Liver (tissue), 9 donors: ENCODE results near the gene KRT77. TPM values are rescaled to one million over a fixed set of nuclear protein-coding genes. Genes with fewer than 3 reads are reported as not detected.
"Not testable (repeated sequence)": the region's sequence is repeated elsewhere in the genome, so short reads cannot be mapped to it uniquely, and the experiment has no call there.

ENCODE experiments used
- DNase-seq: peaks from one replicate; pipeline ENCODE4 v3.0.0-alpha.2; 2017; ENCODE audit warnings: low spot score
- H3K27ac ChIP-seq, 2 donors: one replicate each; pipeline ENCODE4 v1.7.0; 2013; ENCODE audit warnings: inconsistent platforms in 2 of 2, low read length in 2 of 2, control low read depth in 1 of 2, low read depth in 1 of 2, mild to moderate bottlenecking in 1 of 2
- H3K27me3 ChIP-seq, 4 donors: one replicate each; pipeline versions ENCODE4 v1.6.1 to v1.7.0; 2013; ENCODE audit warnings: low read length in 3 of 4, inconsistent platforms in 1 of 4, mild to moderate bottlenecking in 1 of 4, moderate library complexity in 1 of 4; ENCODE audit not compliant: control insufficient read depth in 4 of 4, insufficient read depth in 4 of 4
- H3K36me3 ChIP-seq, 4 donors: one replicate each; pipeline versions ENCODE4 v1.6.1 to v1.7.0; 2013; ENCODE audit warnings: low read length in 3 of 4, mild to moderate bottlenecking in 3 of 4, low read depth in 1 of 4, moderate library complexity in 1 of 4; ENCODE audit not compliant: control insufficient read depth in 4 of 4, insufficient read depth in 3 of 4
- H3K4me1 ChIP-seq, 4 donors: one replicate each; pipeline versions ENCODE4 v1.6.1 to v1.7.0; 2013; ENCODE audit warnings: low read length in 3 of 4, mild to moderate bottlenecking in 3 of 4, moderate library complexity in 1 of 4; ENCODE audit not compliant: control insufficient read depth in 4 of 4, insufficient read depth in 4 of 4
- H3K4me3 ChIP-seq, 3 donors: one replicate each; pipeline versions ENCODE4 v1.6.1 to v1.7.0; 2013; ENCODE audit warnings: low read length in 3 of 3, control low read depth in 1 of 3, low read depth in 1 of 3, mild to moderate bottlenecking in 1 of 3
- H3K9ac ChIP-seq, 2 donors: one replicate each; pipeline ENCODE4 v1.7.0; 2013; ENCODE audit warnings: low read length in 2 of 2, mild to moderate bottlenecking in 2 of 2, moderate library complexity in 2 of 2, control low read depth in 1 of 2, low read depth in 1 of 2
- H3K9me3 ChIP-seq, 4 donors: one replicate each; pipeline versions ENCODE4 v1.6.1 to v1.7.0; 2013; ENCODE audit warnings: low read length in 3 of 4; ENCODE audit not compliant: control insufficient read depth in 4 of 4
- ATF3 ChIP-seq: IDR thresholded peaks from 2 replicates; pipeline ENCODE4 v1.6.1; 2016; ENCODE audit warnings: antibody characterized with exemption
- EGR1 ChIP-seq, 2 donors: IDR thresholded peaks; 2 replicates each; pipeline ENCODE4 v1.6.1; 2016 to 2018; ENCODE audit warnings: antibody characterized with exemption in 2 of 2, low read depth in 2 of 2
- FOXA1 ChIP-seq: IDR thresholded peaks from 2 replicates; pipeline ENCODE4 v1.6.1; 2016; ENCODE audit warnings: antibody characterized with exemption
- FOXA2 ChIP-seq: IDR thresholded peaks from 2 replicates; pipeline ENCODE4 v1.6.1; 2016; ENCODE audit warnings: antibody characterized with exemption
- GABPA ChIP-seq, 2 donors: IDR thresholded peaks in 1 of 2; conservative IDR thresholded peaks in 1 of 2; 2 replicates each; pipeline ENCODE4 v1.6.1; 2016; ENCODE audit warnings: antibody characterized with exemption in 2 of 2, mild to moderate bottlenecking in 1 of 2, moderate library complexity in 1 of 2
- HNF4A ChIP-seq, 2 donors: conservative IDR thresholded peaks; 2 replicates each; pipeline ENCODE4 v1.6.1; 2016; ENCODE audit warnings: antibody characterized with exemption in 2 of 2, mild to moderate bottlenecking in 2 of 2
- HNF4G ChIP-seq: IDR thresholded peaks from 2 replicates; pipeline ENCODE4 v1.6.1; 2016; ENCODE audit warnings: antibody characterized with exemption
- JUND ChIP-seq, 2 donors: IDR thresholded peaks; 2 replicates each; pipeline ENCODE4 v1.6.1; 2016; ENCODE audit warnings: antibody characterized with exemption in 2 of 2
- MAX ChIP-seq: IDR thresholded peaks from 2 replicates; pipeline ENCODE4 v1.6.1; 2016; ENCODE audit warnings: antibody characterized with exemption
- NR2F2 ChIP-seq: IDR thresholded peaks from 2 replicates; pipeline ENCODE4 v1.6.1; 2016; ENCODE audit warnings: antibody characterized with exemption
- RAD21 ChIP-seq, 2 donors: IDR thresholded peaks; 2 replicates each; pipeline ENCODE4 v1.6.1; 2016; ENCODE audit warnings: antibody characterized with exemption in 2 of 2, mild to moderate bottlenecking in 2 of 2
- RXRA ChIP-seq, 2 donors: IDR thresholded peaks; 2 replicates each; pipeline ENCODE4 v1.6.1; 2017 to 2018; ENCODE audit warnings: antibody characterized with exemption in 2 of 2, mild to moderate bottlenecking in 1 of 2
- SP1 ChIP-seq: IDR thresholded peaks from 2 replicates; pipeline ENCODE4 v1.6.1; 2018; ENCODE audit warnings: antibody characterized with exemption, mild to moderate bottlenecking
- TAF1 ChIP-seq: conservative IDR thresholded peaks from 2 replicates; pipeline ENCODE4 v1.6.1; 2016; ENCODE audit warnings: antibody characterized with exemption, mild to moderate bottlenecking
- YY1 ChIP-seq: IDR thresholded peaks from 2 replicates; pipeline ENCODE4 v1.6.1; 2016; ENCODE audit warnings: antibody characterized with exemption, mild to moderate bottlenecking
- ZBTB33 ChIP-seq: IDR thresholded peaks from 2 replicates; pipeline ENCODE4 v1.6.1; 2016; ENCODE audit warnings: antibody characterized with exemption
- WGBS: extraction: QIAGEN DNeasy Blood & Tissue Kit; methylation state at CpG from one replicate; pipeline ENCODE4 v1.1.7; 2013; 5-methylcytosine and 5-hydroxymethylcytosine counted together
- polyA plus RNA-seq, 2 donors: library from polyadenylated mRNA; stranded (reverse) in 1 of 2; unstranded in 1 of 2; fragments of 200-250 nt in 1 of 2; fragments of >200 nt in 1 of 2; fragmentation: Nextera tagmentation in 1 of 2; extraction: Ambion mirVana in 1 of 2; gene quantifications; one replicate each; pipeline versions ENCODE4 v1.2.1 to v1.2.3, GENCODE V29; 2013 to 2015
- total RNA-seq, 2 donors: library from RNA; depleted of rRNA; stranded (reverse); fragments of >200 nt; gene quantifications; one replicate each; pipeline ENCODE4 v1.2.3, GENCODE V29; 2014
- TF ChIP-seq, protein P1 (sequence below): fragments of 150-350 bp; IDR thresholded peaks from 2 replicates; pipeline ENCODE4 v1.5.1; 2017; ENCODE audit warnings: improper control_type of control experiment, low read depth, low read length; ENCODE audit not compliant: missing input control
- TF ChIP-seq, protein P2 (sequence below): IDR thresholded peaks from 2 replicates; pipeline ENCODE4 v1.6.1; 2016; ENCODE audit warnings: antibody characterized with exemption, mild to moderate bottlenecking
- donor health status: healthy.
- donor health status: healthy.
- donor health status: healthy.
- donor health status: healthy.
- donor health status: healthy.

KRT77 gene
- total and polyA plus RNA-seq, 4 donors, result not detected

- 81% methylated on average over 3 of the region's 3 CpGs for WGBS
- not testable (repeated sequence) for H3K4me1 ChIP-seq, DNase-seq, H3K27ac ChIP-seq, H3K9me3 ChIP-seq, H3K27me3 ChIP-seq, H3K9ac ChIP-seq, H3K4me3 ChIP-seq, H3K36me3 ChIP-seq
Measured at GRCh38 chr12:52669941-52670340, 33.4 kb downstream of the KRT77 start.

DNA sequence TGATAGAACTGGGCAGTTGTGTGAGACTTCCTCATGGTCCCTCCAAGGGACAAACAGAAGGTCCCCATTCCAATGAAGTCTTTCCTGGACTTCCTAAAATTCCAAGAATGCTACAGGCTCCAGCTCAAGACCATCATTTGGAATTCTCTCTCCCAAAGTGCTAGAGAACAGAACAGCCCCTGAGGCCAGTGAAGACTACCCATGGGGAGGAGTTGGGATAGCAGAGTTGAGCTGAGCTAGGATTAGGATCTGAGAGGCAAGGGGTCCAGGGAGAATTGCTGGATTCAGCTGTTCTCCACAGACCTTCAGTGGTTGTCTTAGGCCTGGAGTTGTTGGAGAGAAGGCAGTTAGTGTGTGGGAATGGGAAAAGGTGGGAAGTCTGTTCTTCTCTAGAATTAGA lies 33.9 kb downstream of the KRT77 start:
- no peak overlapping the region for H3K27ac ChIP-seq
- H3K9me3 ChIP-seq, result no peaks in the 10 kb centered on the region
- no peaks in the 10 kb centered on the region for H3K4me1 ChIP-seq
- TF ChIP-seq FOXA2 (no peak), NR2F2 (no peak), RXRA (IDR thresholded peaks at IDR 0.05) (no peak), TAF1 (no peak), SP1 (no peak), HNF4G (no peak), GABPA (IDR thresholded peaks at IDR 0.05 in 1 of 2, conservative IDR thresholded peaks at IDR 0.05 in 1 of 2) (no peak), HNF4A (conservative IDR thresholded peaks at IDR 0.05) (no peak), YY1 (no peak), RAD21 (IDR thresholded peaks at IDR 0.05) (no peak)
- TF ChIP-seq, protein P1, sequence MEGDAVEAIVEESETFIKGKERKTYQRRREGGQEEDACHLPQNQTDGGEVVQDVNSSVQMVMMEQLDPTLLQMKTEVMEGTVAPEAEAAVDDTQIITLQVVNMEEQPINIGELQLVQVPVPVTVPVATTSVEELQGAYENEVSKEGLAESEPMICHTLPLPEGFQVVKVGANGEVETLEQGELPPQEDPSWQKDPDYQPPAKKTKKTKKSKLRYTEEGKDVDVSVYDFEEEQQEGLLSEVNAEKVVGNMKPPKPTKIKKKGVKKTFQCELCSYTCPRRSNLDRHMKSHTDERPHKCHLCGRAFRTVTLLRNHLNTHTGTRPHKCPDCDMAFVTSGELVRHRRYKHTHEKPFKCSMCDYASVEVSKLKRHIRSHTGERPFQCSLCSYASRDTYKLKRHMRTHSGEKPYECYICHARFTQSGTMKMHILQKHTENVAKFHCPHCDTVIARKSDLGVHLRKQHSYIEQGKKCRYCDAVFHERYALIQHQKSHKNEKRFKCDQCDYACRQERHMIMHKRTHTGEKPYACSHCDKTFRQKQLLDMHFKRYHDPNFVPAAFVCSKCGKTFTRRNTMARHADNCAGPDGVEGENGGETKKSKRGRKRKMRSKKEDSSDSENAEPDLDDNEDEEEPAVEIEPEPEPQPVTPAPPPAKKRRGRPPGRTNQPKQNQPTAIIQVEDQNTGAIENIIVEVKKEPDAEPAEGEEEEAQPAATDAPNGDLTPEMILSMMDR, result no peak
- H3K9ac ChIP-seq, result no peak overlapping the region
- H3K4me3 ChIP-seq, result no peak overlapping the region
- no peaks in the 10 kb centered on the region for H3K36me3 ChIP-seq
- DNase-seq, result no peak
- peaks cover 0 to 8% (median 0%) of the 10 kb centered on the region in 4 donors for H3K27me3 ChIP-seq

GRCh38 chr12:52667931-52668330 lies 35.4 kb downstream of the KRT77 start:
- Histone ChIP-seq H3K9me3 (no peaks in the 10 kb centered on the region), H3K4me1 (no peaks in the 10 kb centered on the region), H3K27ac (no peak overlapping the region), H3K27me3 (peaks cover 0 to 8% (median 0%) of the 10 kb centered on the region in 4 donors), H3K9ac (no peak overlapping the region), H3K4me3 (no peak overlapping the region), H3K36me3 (no peaks in the 10 kb centered on the region)
- TF ChIP-seq YY1 (no peak), ZBTB33 (no peak), GABPA (IDR thresholded peaks at IDR 0.05 in 1 of 2, conservative IDR thresholded peaks at IDR 0.05 in 1 of 2) (no peak), JUND (IDR thresholded peaks at IDR 0.05) (no peak), HNF4G (no peak), FOXA2 (no peak), NR2F2 (no peak), SP1 (no peak), RAD21 (IDR thresholded peaks at IDR 0.05) (no peak), TAF1 (no peak), HNF4A (conservative IDR thresholded peaks at IDR 0.05) (no peak), RXRA (IDR thresholded peaks at IDR 0.05) (no peak), MAX (no peak), ATF3 (no peak), FOXA1 (no peak), EGR1 (IDR thresholded peaks at IDR 0.05; ENCODE audit: low read depth in 2 of 2) (no peak)
- TF ChIP-seq, protein P2, sequence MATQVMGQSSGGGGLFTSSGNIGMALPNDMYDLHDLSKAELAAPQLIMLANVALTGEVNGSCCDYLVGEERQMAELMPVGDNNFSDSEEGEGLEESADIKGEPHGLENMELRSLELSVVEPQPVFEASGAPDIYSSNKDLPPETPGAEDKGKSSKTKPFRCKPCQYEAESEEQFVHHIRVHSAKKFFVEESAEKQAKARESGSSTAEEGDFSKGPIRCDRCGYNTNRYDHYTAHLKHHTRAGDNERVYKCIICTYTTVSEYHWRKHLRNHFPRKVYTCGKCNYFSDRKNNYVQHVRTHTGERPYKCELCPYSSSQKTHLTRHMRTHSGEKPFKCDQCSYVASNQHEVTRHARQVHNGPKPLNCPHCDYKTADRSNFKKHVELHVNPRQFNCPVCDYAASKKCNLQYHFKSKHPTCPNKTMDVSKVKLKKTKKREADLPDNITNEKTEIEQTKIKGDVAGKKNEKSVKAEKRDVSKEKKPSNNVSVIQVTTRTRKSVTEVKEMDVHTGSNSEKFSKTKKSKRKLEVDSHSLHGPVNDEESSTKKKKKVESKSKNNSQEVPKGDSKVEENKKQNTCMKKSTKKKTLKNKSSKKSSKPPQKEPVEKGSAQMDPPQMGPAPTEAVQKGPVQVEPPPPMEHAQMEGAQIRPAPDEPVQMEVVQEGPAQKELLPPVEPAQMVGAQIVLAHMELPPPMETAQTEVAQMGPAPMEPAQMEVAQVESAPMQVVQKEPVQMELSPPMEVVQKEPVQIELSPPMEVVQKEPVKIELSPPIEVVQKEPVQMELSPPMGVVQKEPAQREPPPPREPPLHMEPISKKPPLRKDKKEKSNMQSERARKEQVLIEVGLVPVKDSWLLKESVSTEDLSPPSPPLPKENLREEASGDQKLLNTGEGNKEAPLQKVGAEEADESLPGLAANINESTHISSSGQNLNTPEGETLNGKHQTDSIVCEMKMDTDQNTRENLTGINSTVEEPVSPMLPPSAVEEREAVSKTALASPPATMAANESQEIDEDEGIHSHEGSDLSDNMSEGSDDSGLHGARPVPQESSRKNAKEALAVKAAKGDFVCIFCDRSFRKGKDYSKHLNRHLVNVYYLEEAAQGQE, result no peak
- TF ChIP-seq, protein P1, result no peak
- DNase-seq, result no peak
- WGBS, result 74% methylated on average over 7 of the region's 7 CpGs
